Caco-2 (cell line): ENCODE measurements around the gene PARD3. TPM values are rescaled to one million over a fixed set of nuclear protein-coding genes. Genes with fewer than 3 reads are reported as not detected.

Source experiments
- BruUV-seq: library from RNA; stranded (reverse); fragments of 400-500 nt; replicated peaks from 2 replicates; lab custom pipeline; 2021; lab: Mats Ljungman, UMichigan
- CTCF ChIA-PET: fragments of 300-600 bp; sonication (Branson Sonifier 250); formaldehyde crosslinking; loops from one replicate; lab custom pipeline; 2022; ENCODE audit warnings: antibody characterized with exemption; lab: Charles Lee
- POLR2A ChIA-PET: fragments of 300-600 bp; sonication (Branson Sonifier 250); formaldehyde crosslinking; loops from one replicate; lab custom pipeline; 2022; ENCODE audit warnings: antibody characterized with exemption; lab: Charles Lee
- DNase-seq, 2 experiments: peaks; one replicate each; pipeline versions ENCODE4 v3.0.0 to v3.0.0-alpha.2; 2020 to 2022
- H3K27me3 ChIP-seq: replicated peaks from 2 replicates; pipeline ENCODE4 v1.6.0; 2011; ENCODE audit warnings: low read length; ENCODE audit not compliant: control insufficient read depth, insufficient read depth
- H3K36me3 ChIP-seq: 2 replicates; pipeline ENCODE4 v1.5.1; 2011; ENCODE audit warnings: low read length; ENCODE audit not compliant: control insufficient read depth, insufficient read depth
- H3K4me1 ChIP-seq: fragments of 250-450 bp; sonication (Bioruptor Pico); 2 replicates; pipeline ENCODE4 v1.5.1; 2020; ENCODE audit warnings: mild to moderate bottlenecking
- H3K4me3 ChIP-seq: 2 replicates; pipeline ENCODE4 v1.5.1; 2011; ENCODE audit warnings: low read depth, mild to moderate bottlenecking, control low read depth, low read length
- H3K9me3 ChIP-seq: fragments of 250-450 bp; sonication (Bioruptor Pico); 2 replicates; pipeline ENCODE4 v1.5.1; 2020; ENCODE audit warnings: mild to moderate bottlenecking, moderate library complexity
- H3K27ac Mint-ChIP-seq: one replicate; pipeline ENCODE4 v1.8.0; 2022; ENCODE audit warnings: mixed read lengths; ENCODE audit not compliant: unreplicated experiment
- H3K27me3 Mint-ChIP-seq: one replicate; pipeline ENCODE4 v1.8.0; 2022; ENCODE audit warnings: mixed read lengths; ENCODE audit not compliant: insufficient read depth, unreplicated experiment
- H3K36me3 Mint-ChIP-seq: one replicate; pipeline ENCODE4 v1.8.0; 2022; ENCODE audit warnings: mild to moderate bottlenecking, mixed read lengths; ENCODE audit not compliant: insufficient read depth, unreplicated experiment
- H3K4me1 Mint-ChIP-seq: one replicate; pipeline ENCODE4 v1.8.0; 2022; ENCODE audit warnings: low read depth, mixed read lengths; ENCODE audit not compliant: unreplicated experiment
- H3K4me3 Mint-ChIP-seq: one replicate; pipeline ENCODE4 v1.8.0; 2022; ENCODE audit warnings: mild to moderate bottlenecking, moderate library complexity, mixed read lengths; ENCODE audit not compliant: unreplicated experiment
- H3K9me3 Mint-ChIP-seq: one replicate; pipeline ENCODE4 v1.8.0; 2022; ENCODE audit warnings: mixed read lengths; ENCODE audit not compliant: unreplicated experiment
- CTCF ChIP-seq, 2 experiments: fragments of 200-600 bp in 1 of 2; IDR thresholded peaks; 1 replicate in 1 of 2; 2 replicates in 1 of 2; pipeline versions ENCODE4 v1.5.1 to v1.8.0; 2011 to 2022; ENCODE audit warnings: antibody characterized with exemption in 1 of 2, control low read depth in 1 of 2, inconsistent platforms in 1 of 2, low read depth in 1 of 2, low read length in 1 of 2, mild to moderate bottlenecking in 1 of 2, moderate library complexity in 1 of 2; ENCODE audit not compliant: insufficient read depth in 1 of 2, severe bottlenecking in 1 of 2, unreplicated experiment in 1 of 2
- intact Hi-C: fragments of 100-400 bp; cut with micrococcal nuclease; formaldehyde crosslinking; loops from one replicate; pipeline ENCODE4 v1.10.0; 2022; ENCODE audit not compliant: unreplicated experiment
- total RNA-seq: library from RNA; stranded (reverse); gene quantifications from 2 replicates; pipeline ENCODE4 v1.2.3, GENCODE V29; 2022

The PARD3 gene
- total RNA-seq, 1 experiment from 2014 or later, result 80.7 TPM

GRCh38 chr10:34464591-34464990 is 350.5 kb downstream of the PARD3 start:
- no peak for DNase-seq
- H3K27me3 ChIP-seq, result no peaks in the 10 kb centered on the region
- TF ChIP-seq CTCF (IDR thresholded peaks at IDR 0.05; ENCODE audit: insufficient read depth in 1 of 2, low read depth in 1 of 2, low read length in 1 of 2, severe bottlenecking in 1 of 2, unreplicated experiment in 1 of 2), result no peak
- CTCF ChIA-PET, result interaction anchor here (0.8 kb wide), 1 partner anchor 173 kb away, joined by 3 read pairs; no protein-coding TSS in a partner anchor
- Mint-ChIP-seq H3K27ac (no peak overlapping the region), H3K4me1 (no peaks in the 10 kb centered on the region), H3K9me3 (no peaks in the 10 kb centered on the region), H3K36me3 (peaks cover 9% of the 10 kb centered on the region), H3K27me3 (no peaks in the 10 kb centered on the region), H3K4me3 (no peak overlapping the region)
- no peaks in the 10 kb centered on the region for H3K4me1 ChIP-seq
- POLR2A ChIA-PET, result no interaction called here
- H3K9me3 ChIP-seq, result no peaks in the 10 kb centered on the region
- no TSS peak for BruUV-seq
- no peak overlapping the region for H3K4me3 ChIP-seq
- H3K36me3 ChIP-seq, result no peaks in the 10 kb centered on the region
- intact Hi-C loops, result loop anchor here (1.0 kb wide), 1 partner anchor 15 kb away; no protein-coding TSS in a partner anchor

GRCh38 chr10:34464000-34464399 is 351.1 kb downstream of the PARD3 start:
- no peaks in the 10 kb centered on the region for H3K36me3 ChIP-seq
- Mint-ChIP-seq H3K27me3 (no peaks in the 10 kb centered on the region), H3K36me3 (peaks cover 9% of the 10 kb centered on the region), H3K4me1 (no peaks in the 10 kb centered on the region), H3K9me3 (no peaks in the 10 kb centered on the region), H3K27ac (no peak overlapping the region), H3K4me3 (no peak overlapping the region)
- POLR2A ChIA-PET, result no interaction called here
- CTCF ChIA-PET, result interaction anchor here (0.8 kb wide), 1 partner anchor 174 kb away, joined by 3 read pairs; no protein-coding TSS in a partner anchor
- no peaks in the 10 kb centered on the region for H3K9me3 ChIP-seq
- no peaks in the 10 kb centered on the region for H3K27me3 ChIP-seq
- H3K4me1 ChIP-seq, result no peaks in the 10 kb centered on the region
- intact Hi-C loops, result loop anchor here (1.0 kb wide), 1 partner anchor 15 kb away; no protein-coding TSS in a partner anchor
- DNase-seq, result no peak
- no TSS peak for BruUV-seq
- TF ChIP-seq CTCF (IDR thresholded peaks at IDR 0.05; ENCODE audit: insufficient read depth in 1 of 2, low read depth in 1 of 2, low read length in 1 of 2, severe bottlenecking in 1 of 2, unreplicated experiment in 1 of 2), result no peak
- no peak overlapping the region for H3K4me3 ChIP-seq

GRCh38 chr10:34462993-34463392 is 352.1 kb downstream of the PARD3 start:
- Histone ChIP-seq H3K4me3 (no peak overlapping the region), H3K9me3 (no peaks in the 10 kb centered on the region), H3K36me3 (no peaks in the 10 kb centered on the region), H3K27me3 (no peaks in the 10 kb centered on the region), H3K4me1 (no peaks in the 10 kb centered on the region)
- H3K27ac Mint-ChIP-seq, result no peak overlapping the region
- no peaks in the 10 kb centered on the region for H3K27me3 Mint-ChIP-seq
- no peak for DNase-seq
- no peak for TF ChIP-seq CTCF (IDR thresholded peaks at IDR 0.05; ENCODE audit: insufficient read depth in 1 of 2, low read depth in 1 of 2, low read length in 1 of 2, severe bottlenecking in 1 of 2, unreplicated experiment in 1 of 2)
- no TSS peak for BruUV-seq
- CTCF ChIA-PET, result no interaction called here
- H3K36me3 Mint-ChIP-seq, result peaks cover 8% of the 10 kb centered on the region
- intact Hi-C loops, result no loop called here
- no peaks in the 10 kb centered on the region for H3K4me1 Mint-ChIP-seq
- POLR2A ChIA-PET, result no interaction called here
- no peak overlapping the region for H3K4me3 Mint-ChIP-seq
- H3K9me3 Mint-ChIP-seq, result no peaks in the 10 kb centered on the region
